Endothelial cell of umbilical vein (primary cell): ENCODE measurements around the gene ITSN1.

Experiments
- CTCF ChIP-seq, 2 donors: IDR thresholded peaks; 1 replicate in 1 of 2; 2 replicates in 1 of 2; pipeline ENCODE4 v1.5.1; 2011; ENCODE audit warnings: low read length in 2 of 2, mild to moderate bottlenecking in 2 of 2, moderate library complexity in 2 of 2, control low read depth in 1 of 2, inconsistent platforms in 1 of 2, low read depth in 1 of 2; ENCODE audit not compliant: insufficient read depth in 1 of 2; ENCODE audit errors: extremely low read depth in 1 of 2
- FOS ChIP-seq: IDR thresholded peaks from 2 replicates; pipeline ENCODE4 v1.6.1; 2011; ENCODE audit warnings: mild to moderate bottlenecking, low read length, moderate library complexity, borderline replicate concordance; ENCODE audit not compliant: insufficient read depth

- TF ChIP-seq CTCF (IDR thresholded peaks at IDR 0.05; ENCODE audit: extremely low read depth in 1 of 2, insufficient read depth in 1 of 2, low read depth in 1 of 2, low read length in 2 of 2): no peak
- no peak for TF ChIP-seq FOS
Observed at GRCh38 chr21:33695813-33696212, 53.5 kb downstream of the ITSN1 start.
